GM12892 (cell line): Measurements from ENCODE around the gene EGFR.

Experiments
- POLR2A ChIP-seq: IDR thresholded peaks from 2 replicates; pipeline ENCODE4 v1.6.1; 2011; ENCODE audit warnings: low read depth, low read length, control low read depth
- POLR2AphosphoS5 ChIP-seq: IDR thresholded peaks from 2 replicates; pipeline ENCODE4 v1.6.1; 2011; ENCODE audit warnings: low read depth, low read length, control low read depth
- TAF1 ChIP-seq: IDR thresholded peaks from 2 replicates; pipeline ENCODE4 v1.6.1; 2011; ENCODE audit warnings: low read depth, mild to moderate bottlenecking, control low read depth, low read length, borderline replicate concordance

DNA sequence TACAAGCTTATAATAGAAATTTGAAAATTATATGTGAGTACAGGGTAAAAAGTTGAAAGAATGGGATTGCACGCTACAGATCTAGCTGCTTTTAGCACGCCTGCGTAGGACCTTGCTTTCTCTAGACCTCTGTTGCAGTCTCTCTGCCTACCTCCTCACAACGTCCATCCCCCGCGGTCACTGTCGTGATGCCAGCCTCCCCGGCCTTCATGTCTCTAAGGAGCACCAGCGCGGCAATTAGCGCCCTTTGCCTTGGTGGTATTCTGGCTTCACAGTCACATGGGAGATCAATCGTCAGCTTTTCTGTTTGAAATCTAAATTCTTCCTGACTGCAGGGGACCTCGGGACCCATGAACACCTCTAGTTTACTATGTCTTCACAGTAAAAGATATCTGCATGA is 131.3 kb downstream of the EGFR start:
- TF ChIP-seq POLR2AphosphoS5 (no peak), POLR2A (no peak), TAF1 (no peak)
